Keratinocyte (primary cell): Measurements from ENCODE around the gene SDHAF1.

ENCODE experiments used
- EZH2 ChIP-seq: IDR thresholded peaks from one replicate; pipeline ENCODE4 v1.6.1; 2012; ENCODE audit warnings: inconsistent platforms, mild to moderate bottlenecking, low read length, moderate library complexity
- TF ChIP-seq, protein P1 (sequence below), 3 experiments: IDR thresholded peaks in 1 of 3; conservative IDR thresholded peaks in 1 of 3; optimal IDR thresholded peaks in 1 of 3; 2 replicates in 2 of 3; 3 replicates in 1 of 3; pipeline versions ENCODE3 to v1.5.1; 2011; ENCODE audit warnings: low read length in 3 of 3, mild to moderate bottlenecking in 3 of 3, moderate library complexity in 2 of 3, control low read depth in 1 of 3, inconsistent platforms in 1 of 3; ENCODE audit not compliant: insufficient read depth in 2 of 3; ENCODE audit errors: extremely low read depth in 1 of 3

DNA sequence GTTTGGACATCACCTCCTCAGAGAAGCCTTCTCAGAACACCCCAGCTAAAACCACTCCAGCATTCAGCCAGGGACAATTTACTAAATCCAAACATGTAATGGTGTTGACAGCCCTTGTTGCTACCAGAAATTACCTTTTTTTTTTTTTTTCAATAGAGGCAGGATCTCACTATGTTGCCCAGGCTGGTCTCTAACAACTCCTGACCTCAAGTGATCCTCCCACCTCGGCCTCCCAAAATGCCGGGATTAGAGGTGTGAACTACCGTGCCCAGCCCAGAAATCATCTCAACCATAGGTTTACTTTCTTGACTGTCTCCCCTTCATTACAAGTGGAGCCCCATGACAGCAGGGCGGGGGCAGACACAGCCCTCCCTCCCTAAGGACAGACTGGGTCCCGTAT is 28.4 kb downstream of the SDHAF1 start:
- TF ChIP-seq, protein P1, sequence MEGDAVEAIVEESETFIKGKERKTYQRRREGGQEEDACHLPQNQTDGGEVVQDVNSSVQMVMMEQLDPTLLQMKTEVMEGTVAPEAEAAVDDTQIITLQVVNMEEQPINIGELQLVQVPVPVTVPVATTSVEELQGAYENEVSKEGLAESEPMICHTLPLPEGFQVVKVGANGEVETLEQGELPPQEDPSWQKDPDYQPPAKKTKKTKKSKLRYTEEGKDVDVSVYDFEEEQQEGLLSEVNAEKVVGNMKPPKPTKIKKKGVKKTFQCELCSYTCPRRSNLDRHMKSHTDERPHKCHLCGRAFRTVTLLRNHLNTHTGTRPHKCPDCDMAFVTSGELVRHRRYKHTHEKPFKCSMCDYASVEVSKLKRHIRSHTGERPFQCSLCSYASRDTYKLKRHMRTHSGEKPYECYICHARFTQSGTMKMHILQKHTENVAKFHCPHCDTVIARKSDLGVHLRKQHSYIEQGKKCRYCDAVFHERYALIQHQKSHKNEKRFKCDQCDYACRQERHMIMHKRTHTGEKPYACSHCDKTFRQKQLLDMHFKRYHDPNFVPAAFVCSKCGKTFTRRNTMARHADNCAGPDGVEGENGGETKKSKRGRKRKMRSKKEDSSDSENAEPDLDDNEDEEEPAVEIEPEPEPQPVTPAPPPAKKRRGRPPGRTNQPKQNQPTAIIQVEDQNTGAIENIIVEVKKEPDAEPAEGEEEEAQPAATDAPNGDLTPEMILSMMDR (optimal IDR thresholded peaks at IDR 0.05 in 1 of 3, IDR thresholded peaks at IDR 0.05 in 1 of 3, conservative IDR thresholded peaks at IDR 0.05 in 1 of 3; ENCODE audit: extremely low read depth in 1 of 3, insufficient read depth in 2 of 3, low read length in 3 of 3) = no peak
- TF ChIP-seq EZH2 = no peak
